Suppressor macrophage treated with lipopolysaccharide for 1 hour (primary cell): ENCODE measurements around the gene FAF2.
"Not testable (repeated sequence)": the region's sequence is repeated elsewhere in the genome, so short reads cannot be mapped to it uniquely, and the experiment has no call there.

Experiments
- DNase-seq, 3 donors: peaks; one replicate each; pipeline ENCODE4 v3.0.0-alpha.2; 2020 to 2022

Gene FAF2

DNA sequence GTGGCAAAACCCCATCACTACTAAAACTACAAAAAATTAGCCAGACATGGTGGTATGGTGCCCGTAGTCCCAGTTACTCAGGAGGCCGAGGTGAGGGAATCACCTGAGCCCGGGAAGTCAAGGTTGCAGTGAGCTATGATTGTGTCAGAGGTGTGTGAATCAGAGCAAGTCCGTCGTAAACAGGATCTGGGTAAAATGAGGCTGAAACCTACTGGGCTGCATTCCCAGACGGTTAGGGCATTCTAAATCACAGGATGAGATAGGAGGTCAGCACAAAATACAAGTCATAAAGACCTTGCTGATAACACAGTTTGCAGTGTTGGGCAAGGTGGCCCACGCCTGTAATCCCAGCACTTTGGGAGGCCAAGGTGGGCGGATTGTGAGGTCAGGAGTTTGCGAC is 29.9 kb upstream of the FAF2 start:
- no peak for DNase-seq

DNA sequence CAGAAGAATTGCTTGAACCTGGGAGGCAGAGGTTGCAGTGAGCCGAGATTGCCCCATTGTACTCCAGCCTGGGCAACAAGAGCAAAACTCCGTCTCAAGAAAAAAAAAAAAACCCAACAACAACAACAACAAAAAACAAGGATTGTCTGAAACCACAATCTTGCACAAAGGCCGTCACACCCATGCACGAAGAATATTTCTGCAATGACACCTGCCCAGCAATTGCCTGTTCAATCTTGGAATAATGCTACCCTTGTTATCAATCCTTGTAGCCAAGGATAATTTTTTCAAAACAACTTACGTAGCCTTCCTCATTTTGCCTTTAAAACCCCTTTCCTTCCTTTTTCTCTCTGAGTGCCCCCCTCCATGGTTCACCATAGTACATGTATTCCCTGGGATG is 28.1 kb upstream of the FAF2 start:
- DNase-seq = no peak

DNA sequence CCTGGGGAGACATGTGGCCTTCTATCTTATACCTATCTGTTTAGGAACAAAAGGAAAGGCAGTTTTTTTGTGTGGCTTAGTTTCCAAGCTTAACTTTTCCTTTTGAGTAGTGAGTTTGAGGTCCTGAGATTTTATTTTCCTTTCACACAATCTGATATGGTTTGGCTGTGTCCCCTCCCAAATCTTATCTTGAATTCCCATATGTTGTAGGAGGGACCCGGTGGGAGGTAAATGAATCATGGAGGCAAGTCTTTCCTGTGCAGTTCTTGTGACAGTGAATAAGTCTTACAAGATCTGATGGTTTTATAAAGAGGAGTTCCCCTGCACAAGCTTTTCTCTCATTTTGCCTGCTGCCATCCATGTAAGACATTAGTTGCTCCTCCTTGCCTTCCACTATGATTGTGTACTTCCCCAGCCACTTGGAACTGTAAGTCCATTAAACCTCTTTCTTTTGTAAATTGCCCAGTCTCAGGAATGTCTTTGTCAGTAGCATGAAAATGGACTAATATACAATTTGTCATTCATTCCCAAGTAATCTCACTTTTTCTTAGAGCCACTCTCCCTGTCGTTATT is 27.1 kb upstream of the FAF2 start:
- DNase-seq = peak; percentile 20 to 32 (median 25)

DNA sequence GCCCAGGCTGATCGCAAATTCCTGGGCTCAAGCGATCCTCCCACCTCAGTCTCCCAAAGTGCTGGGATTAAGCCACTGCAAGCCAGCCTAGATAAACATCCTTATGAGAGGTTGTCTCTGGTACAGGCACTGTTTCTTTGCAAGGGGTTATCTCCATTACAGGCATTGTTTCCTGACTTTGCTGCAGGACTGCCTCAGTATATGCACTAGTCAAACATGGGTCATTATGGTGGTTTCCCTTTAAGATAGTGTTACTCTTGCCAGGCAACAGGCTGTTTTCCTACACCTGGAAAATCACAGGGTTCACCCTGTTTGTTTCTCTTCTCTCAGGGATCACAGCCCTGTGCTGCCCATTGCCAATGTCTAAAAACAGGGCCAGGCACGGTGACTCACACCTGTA is 24.0 kb upstream of the FAF2 start:
- peak in 1 of 3 donors; percentile 2 for DNase-seq

DNA sequence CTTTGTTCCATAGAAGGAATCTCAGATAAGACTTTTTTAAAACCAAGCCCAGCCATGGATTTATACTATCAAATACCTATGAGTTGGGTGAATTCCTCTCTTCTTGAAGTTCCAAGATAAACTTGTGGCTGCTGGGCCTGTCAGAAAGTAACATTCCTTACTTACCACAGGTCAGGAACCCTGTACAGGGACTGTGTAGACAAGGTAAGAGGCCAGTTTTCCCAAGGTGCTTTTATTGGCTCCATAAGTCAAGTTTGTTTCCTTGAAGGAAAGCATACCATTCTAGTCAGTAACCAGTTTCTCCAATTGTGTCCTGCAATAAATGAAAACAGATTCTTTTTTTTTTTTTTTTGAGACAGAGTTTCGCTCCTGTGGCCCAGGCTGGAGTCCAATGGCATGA is 23.0 kb upstream of the FAF2 start:
- DNase-seq = peak in 1 of 3 donors; percentile 14

DNA sequence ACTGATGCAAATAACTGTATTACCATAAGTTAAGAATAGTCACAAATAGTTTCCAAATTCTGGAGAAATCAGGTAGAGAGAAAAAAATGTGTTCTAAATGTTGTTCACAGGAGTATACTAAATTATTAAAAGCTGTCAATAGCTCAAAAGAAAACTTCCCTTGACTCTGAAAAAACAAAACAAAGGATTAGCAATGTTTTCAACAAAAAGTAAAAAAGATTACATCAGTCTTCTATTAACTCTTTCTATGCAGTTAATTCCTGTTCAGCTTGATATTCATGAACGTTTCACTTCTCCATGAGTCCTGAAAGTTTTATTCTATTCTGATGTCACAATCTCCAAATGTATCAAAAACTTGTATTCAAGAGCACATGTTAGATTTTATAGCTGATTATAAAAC is 22.4 kb upstream of the FAF2 start:
- peak in 1 of 3 donors; percentile 4 for DNase-seq

DNA sequence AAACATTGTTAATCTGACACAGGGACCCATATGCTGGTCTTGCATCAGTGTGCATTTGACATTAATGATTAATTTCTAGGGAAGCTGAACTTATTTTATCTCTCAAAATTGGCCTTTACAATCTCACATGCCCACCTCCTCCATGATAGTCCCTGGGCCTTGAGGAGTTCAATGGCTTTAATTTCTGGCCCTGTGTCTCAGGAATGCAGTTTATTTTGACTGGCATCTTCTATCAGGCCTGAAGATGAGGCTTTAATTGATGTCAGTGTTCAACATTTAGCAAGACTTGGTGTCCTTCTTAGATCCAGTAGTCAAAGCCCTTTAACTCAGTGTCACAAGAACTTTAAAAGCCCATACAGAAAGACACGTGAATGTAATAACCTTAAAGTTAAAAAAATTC is 21.3 kb upstream of the FAF2 start:
- peak in 1 of 3 donors; percentile 5 for DNase-seq

DNA sequence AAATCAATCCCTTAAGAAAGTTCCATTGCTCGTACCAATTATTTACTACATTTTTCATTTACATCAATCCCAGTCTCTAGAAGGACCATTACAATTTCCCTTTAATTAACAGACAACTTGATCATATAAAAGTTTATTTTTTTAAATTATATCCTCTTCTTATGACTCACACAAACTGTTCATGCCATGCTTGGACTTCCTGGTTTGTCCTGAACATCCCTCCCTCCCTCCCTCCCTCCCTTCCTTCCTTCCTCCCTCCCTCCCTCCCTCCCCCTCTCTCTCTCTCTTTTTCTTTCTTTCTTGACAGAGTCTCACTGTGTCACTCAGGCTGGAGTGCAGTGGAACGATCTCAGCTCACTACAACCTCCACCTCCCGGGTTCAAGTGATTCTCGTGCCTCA is 20.2 kb upstream of the FAF2 start:
- DNase-seq = peak in 1 of 3 donors; percentile 20

DNA sequence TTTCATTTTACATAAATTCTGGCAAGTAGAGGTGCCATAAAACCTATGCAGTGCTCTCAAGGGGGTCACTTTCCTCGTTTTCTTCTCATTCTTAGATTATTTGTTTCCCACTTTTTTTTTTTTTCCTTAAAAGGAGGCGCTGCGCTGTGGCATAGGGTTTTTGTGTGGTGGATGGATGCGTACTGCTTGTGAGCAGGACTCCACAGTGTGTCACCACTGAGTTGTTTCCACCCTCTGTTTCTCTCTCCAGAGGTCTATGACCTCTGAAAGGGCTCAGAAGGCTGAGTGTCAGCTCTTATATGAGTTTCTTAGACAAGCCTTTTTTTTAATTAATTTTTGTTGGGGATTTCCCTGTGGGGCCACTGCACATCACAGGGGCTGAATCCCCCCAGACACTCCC is 18.2 kb upstream of the FAF2 start:
- DNase-seq = peak in 1 of 3 donors; percentile 16

DNA sequence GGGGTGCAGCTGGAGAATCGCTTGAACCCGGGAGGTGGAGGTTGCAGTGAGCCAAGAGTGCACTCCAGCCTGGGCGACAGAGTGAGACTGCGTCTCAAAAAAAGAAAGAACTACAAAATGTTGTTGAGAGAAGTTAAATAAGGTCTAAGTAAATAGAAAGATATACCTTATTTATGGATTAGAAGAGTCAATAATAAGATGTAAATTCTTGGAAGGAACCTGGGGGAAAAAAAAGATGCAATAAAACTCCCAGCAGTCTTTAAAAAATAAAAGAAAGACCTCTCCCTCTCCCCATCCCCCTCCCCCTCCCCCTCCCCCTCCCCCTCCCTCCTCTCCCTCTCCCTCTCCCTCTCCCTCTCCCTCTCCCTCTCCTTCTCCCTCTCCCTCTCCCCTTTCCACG is 15.5 kb upstream of the FAF2 start:
- DNase-seq = no peak

DNA sequence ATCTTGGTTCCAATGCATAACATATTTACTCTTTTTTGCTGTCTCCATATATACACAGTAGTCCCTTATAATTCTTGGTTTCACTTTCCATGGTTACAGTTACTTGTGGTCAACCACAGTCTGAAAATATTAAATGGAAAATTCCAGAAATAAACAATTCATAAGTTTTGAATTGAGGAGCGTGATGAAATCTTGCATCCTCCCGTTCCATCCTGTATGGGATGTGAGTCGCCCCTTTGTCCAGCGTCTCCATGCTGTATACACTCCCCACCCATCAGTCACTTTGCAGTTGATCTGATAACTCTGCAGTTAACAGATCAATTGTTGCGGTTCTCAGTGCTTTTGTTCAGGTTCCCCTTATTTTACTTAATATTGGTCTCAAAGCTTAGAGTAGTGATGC is 11.5 kb upstream of the FAF2 start:
- DNase-seq = peak; percentile 15 to 46 (median 32)

DNA sequence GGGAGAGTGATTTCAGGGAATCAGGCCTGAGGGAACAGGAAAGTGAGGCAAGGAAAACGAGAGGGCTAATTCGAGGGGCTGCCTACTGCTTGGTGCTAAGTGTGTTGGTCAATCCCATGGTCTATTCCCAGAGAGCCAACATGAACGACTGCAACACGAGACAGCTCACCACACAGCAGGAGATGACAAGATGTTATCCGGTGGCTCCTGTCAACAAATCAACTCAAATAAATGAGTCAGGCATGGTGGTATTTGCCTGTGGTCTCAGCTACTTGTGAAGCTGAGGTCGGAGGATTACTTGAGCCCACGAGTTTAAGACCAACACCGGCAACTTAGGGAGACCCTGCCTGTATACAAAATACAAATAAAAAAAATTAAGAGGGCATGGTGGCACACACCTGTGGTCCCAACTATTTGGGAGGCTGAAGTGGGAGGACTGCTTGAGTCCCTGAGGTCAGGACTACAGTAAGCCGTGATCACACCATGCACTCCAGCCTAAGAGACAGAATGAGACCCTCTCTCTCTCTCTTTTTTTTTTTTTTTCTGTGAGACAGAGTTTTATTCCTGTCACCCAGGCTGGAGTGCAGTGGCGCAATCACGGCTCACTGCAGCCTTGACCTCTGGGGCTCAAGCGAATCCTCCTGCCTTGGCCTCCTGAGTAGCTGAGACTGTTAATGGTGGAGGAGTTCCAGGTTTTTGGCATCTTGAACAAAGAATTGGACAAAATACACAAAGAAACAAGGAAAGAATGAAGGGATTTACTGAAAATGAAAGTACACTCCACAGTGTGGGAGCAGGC is 9.0 kb upstream of the FAF2 start:
- DNase-seq = no peak

DNA sequence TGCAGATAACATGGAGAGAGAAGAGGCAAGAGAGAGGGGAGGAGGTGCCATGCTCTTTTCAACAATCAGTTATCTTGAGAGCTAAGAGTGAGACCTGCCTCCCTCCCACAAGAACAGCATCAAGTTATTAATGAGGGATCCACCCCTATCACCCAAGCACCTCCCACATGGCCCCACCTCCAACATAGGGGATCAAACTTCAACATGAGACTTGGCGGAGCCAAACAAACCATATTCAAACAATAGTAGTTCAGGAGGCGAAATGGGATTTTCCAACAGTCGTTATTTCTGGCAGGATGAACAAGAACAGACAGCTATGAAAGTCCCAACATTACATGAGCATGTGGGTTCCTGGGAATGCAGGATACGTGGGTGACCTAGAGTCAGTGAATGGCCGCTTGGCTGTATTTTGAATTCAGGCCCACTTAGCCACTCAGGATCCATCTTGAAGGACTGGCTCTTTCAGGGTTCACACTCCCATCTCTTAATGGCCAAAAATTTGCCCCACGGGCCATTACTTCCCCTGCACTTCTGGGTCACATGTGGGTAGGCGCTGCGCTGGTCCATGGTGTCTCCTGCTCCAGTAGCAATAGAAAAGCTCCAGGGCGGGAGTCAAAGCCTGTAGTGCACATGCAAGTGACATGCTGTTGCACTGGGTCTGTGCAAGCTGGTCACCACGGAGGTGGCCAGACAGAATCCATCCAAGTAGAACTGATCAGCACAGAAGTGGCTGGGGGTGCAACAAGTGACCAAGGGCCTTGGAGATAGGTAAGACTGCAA is 7.1 kb upstream of the FAF2 start:
- no peak for DNase-seq

DNA sequence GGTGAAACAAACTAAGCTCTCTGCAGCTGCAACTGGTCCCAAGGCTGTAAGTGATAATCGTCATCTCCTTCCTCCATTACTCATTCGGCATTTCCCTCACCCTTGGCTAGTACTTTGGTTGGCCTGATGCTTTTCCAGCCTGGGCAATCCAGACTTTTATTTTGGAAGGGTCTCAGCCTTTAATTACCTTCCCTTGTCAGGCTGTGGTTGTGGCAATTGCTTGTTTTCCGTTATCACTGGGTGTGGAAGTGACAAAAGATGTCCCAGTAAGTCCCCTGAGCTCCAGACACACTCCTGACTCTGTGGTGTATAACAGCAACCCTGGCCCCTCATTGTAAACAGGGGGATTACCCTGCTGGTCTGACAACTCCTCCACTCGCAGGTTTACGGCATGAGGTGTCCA is 6.3 kb upstream of the FAF2 start:
- peak; percentile 44 to 60 (median 46) for DNase-seq

DNA sequence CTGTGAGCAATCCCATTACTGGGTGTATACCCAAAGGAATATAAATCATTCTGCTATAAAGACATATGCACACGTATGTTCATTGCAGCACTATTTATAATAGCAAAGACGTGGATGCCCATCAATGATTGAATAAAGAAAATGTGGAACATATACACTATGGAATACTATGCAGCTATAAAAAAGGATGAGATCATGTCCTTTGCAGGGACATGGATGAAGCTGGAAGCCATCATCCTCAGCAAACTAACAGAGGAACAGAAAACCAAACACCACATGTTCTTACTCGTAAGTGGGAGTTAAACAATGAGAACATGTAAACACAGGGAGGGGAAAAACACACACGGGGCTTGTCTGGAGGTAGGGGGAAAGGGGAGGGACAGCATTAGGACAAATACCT is 5.3 kb upstream of the FAF2 start:
- not testable (repeated sequence) for DNase-seq

DNA sequence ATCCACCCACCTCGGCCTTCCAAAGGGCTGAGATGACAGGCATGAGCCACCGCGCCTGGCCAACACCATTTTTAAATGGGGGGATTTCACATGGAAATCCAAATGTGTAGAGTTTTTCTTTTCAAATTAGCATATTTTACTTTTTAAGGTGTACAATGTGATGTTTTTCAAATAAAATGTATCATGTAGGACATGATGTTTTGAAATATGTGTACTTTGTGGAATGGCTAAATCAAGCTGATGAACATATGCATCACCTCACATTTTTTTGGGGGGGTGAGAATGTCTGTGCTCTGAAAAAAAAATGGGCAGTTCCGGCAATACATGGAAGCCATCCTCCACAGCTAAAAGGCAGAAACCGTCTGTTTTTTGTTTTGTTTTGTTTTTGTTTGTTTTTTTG is 3.4 kb upstream of the FAF2 start:
- DNase-seq = no peak

DNA sequence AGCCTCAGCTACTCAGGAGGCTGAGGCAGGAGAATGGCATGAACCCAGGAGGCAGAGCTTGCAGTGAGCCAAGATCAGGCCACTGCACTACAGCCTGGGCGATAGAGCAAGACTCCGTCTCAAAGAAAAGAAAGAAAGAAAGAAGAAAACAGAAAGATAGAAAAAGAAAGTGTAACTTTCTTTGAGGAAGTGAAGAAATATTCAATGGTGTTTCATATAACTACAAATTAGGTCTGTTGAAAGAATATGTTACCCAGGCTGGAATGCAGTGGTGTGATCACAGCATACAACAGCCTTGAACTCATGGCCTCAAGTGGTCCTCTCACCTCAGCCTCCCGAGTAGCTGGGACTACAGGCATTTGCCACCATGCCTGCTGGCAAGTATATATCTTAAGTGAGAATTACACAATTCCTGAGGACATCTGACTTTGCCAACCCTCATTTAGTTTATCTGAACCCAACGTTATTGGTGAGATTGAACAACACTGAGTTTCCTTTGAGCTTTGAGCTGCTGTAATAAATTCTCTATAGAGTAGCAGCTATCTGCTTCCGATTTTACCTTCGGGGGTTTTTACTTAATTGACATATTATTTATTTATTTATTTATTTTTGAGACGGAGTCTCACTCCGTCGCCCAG is 2.0 kb upstream of the FAF2 start:
- DNase-seq = no peak

DNA sequence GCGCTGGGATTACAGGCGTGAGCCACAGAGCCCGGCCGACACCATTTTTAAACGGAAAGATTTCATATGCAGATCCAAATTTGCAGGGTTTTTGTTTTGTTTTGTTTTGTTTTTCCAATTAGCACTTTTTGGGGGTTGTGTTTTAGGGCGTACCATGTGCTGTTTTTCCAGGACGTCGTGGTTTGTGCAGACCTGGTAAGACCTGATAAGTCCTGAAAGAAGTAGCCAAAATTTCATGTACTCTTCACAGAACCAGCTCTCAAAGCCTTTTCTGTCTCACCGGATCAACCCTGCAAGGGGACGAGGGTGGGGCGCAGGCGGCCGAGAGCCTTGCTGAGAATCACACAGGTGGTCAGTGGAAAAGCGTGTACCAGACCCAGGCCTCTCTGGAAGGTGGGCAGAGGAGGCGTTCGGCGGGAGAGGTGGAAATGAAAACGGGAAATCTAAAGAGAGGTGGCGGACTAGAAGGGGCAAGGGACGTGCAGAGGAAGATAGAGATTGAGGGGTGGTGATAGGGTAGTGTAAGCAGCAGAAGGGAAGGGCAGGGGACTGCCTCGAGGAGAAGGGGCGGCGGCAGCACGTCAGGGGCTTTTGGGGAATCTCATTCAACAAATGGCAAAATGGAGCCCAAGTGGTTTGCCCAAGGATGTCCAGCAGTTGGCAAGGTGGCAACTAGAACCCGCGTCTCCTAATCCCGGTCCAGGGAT is 1.1 kb upstream of the FAF2 start:
- peak in 2 of 3 donors; percentile 21 to 25 for DNase-seq

DNA sequence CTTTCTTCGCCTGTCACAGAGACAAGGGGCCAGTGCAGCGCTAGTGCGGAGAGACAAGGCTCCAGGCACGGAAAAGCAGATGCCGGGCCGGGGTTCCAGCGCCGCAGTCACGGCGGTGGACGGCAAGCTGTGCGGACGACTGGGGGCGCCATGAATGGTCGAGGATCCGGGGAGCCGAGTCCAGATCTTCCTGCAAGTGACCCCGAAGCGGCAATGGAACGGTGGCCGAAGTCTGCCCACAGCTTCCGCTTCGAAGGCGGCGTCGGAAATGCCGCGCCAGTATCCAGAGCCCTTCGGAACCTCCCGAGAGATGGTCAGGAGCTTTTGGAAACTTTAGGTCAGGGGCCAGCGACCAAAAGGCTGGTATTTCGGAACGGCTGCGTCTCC is 601 bp upstream of the FAF2 start:
- peak in 2 of 3 donors; percentile 70 to 79 for DNase-seq

DNA sequence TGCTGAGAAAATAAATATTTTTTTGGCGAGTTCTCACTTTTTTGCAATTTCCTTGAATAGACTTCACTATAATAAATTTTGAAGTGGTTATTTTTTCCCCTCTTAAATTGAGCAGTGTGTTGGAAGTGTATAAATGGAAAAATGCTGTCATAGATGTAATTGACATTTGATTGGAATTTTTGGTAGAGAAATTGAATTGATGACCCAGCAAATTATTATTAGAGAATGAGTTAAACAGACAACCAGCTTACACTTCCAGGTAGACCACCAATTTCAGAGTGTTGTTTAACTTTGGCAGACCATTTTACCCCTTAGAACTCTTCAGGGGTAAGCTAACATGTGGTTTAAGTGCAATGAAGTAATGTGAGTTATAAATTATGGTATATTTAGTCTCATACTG is 1.9 kb downstream of the FAF2 start:
- no peak for DNase-seq

DNA sequence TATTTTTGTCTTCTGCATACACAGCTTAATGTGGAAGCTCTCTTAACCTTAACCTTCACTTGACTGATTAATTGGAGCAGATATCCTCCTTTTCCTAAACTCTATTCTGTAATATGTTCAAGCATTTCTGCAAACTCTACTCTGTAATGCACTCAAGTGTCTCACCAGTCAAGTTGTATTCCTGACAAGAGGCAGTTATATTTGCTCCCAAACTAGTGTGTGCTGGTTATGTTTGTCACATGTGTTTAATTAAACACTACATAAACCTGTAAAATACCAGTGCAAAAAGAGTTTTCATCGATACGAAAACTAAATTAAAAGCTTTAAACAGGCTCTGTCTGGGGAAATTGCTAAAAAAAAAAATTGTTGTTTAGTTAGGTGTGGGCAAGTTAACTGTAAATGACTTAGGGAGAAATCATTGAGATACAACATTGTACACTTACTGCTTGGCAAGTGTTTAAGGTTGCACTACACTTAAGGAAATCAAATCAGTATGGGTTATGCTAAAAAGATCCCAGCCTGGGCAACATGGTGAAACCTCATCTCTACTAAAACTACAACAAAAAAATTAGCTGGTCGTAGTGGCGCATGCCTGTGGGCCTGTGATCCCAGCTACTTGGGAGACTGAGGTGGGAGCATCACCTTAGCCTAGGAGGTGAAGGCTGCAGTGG is 6.7 kb downstream of the FAF2 start:
- no peak for DNase-seq

DNA sequence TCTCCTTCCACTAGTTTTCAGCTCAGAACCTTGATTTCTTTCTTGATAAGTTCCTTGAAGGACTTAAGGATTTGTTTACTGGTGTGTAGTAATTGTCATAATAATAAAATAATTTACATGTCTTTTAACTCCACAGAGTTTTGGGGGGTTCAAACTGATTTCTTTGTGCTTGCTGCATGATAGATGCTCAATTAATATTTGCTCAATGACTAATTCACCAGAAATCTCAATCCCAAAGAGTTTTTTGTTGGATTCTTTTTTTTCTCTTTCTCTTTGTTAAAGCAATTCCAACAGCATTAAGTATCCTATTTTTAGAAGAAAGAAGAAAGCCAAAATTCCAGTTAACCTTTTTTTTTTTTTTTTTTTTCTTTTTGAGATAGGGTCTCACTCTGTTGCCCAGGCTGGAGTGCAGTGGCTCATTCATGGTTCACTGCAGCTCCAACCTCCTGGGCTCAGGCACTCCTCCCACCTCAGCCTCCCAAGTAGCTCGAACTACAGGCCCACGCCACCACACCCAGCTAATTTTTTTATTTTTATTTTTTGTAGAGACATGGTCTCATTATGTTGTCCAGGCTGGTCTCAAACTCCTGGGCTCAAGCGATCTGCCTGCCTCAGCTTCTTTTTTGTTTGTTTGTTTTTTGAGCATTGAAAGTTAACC is 10.8 kb downstream of the FAF2 start:
- DNase-seq = no peak
